ENCODE measurements around the gene CDRT15.
"Not testable (repeated sequence)": the region's sequence is repeated elsewhere in the genome, so short reads cannot be mapped to it uniquely, and the experiment has no call there.

Gene CDRT15

GRCh38 chr17:14236762-14237161 is at the start of gene CDRT15:
Gene CDRT15, minus strand, starts transcription at chr17:14236862. Its CDS starts 29 bp downstream, at chr17:14236833.
- DNase-seq (ENCODE audit: low read depth): not testable (repeated sequence)

- DNase-seq (ENCODE audit: low read depth): no peak
Measured at GRCh38 chr17:14282726-14283125, 46.1 kb upstream of the CDRT15 start.

GRCh38 chr17:14281530-14281929 is 44.9 kb upstream of the CDRT15 start:
- DNase-seq (ENCODE audit: low read depth): no peak

- no peak for DNase-seq (ENCODE audit: low read depth)
Measured at GRCh38 chr17:14276535-14277250, 40.0 kb upstream of the CDRT15 start.

- DNase-seq (ENCODE audit: low read depth): no peak
Measured at GRCh38 chr17:14270508-14270907, 33.8 kb upstream of the CDRT15 start.

GRCh38 chr17:14269473-14269872 is 32.8 kb upstream of the CDRT15 start:
- DNase-seq (ENCODE audit: low read depth): no peak

- no peak for DNase-seq (ENCODE audit: low read depth)
Measured at GRCh38 chr17:14268264-14268663, 31.6 kb upstream of the CDRT15 start.

GRCh38 chr17:14261406-14261805 is 24.7 kb upstream of the CDRT15 start:
- DNase-seq (ENCODE audit: low read depth): no peak

GRCh38 chr17:14245629-14246028 is 9.0 kb upstream of the CDRT15 start:
- DNase-seq (ENCODE audit: low read depth): no peak

GRCh38 chr17:14245002-14245401 is 8.3 kb upstream of the CDRT15 start:
- DNase-seq (ENCODE audit: low read depth): no peak

GRCh38 chr17:14239271-14239670 is 2.6 kb upstream of the CDRT15 start:
- not testable (repeated sequence) for DNase-seq (ENCODE audit: low read depth)

GRCh38 chr17:14236032-14236431 is 630 bp downstream of the CDRT15 start:
- not testable (repeated sequence) for DNase-seq (ENCODE audit: low read depth)

- not testable (repeated sequence) for DNase-seq (ENCODE audit: low read depth)
Measured at GRCh38 chr17:14235047-14235446, 1.6 kb downstream of the CDRT15 start.

GRCh38 chr17:14231187-14231586 is 5.5 kb downstream of the CDRT15 start:
- DNase-seq (ENCODE audit: low read depth): not testable (repeated sequence)

GRCh38 chr17:14228903-14229302 is 7.8 kb downstream of the CDRT15 start:
- DNase-seq (ENCODE audit: low read depth): no peak

- no peak for DNase-seq (ENCODE audit: low read depth)
Measured at GRCh38 chr17:14227052-14227451, 9.6 kb downstream of the CDRT15 start.

- no peak for DNase-seq (ENCODE audit: low read depth)
Measured at GRCh38 chr17:14225254-14225980, 11.2 kb downstream of the CDRT15 start.

- no peak for DNase-seq (ENCODE audit: low read depth)
Measured at GRCh38 chr17:14222611-14223010, 14.1 kb downstream of the CDRT15 start.

GRCh38 chr17:14214271-14214670 is 22.4 kb downstream of the CDRT15 start:
- no peak for DNase-seq (ENCODE audit: low read depth)

- DNase-seq (ENCODE audit: low read depth): no peak
Measured at GRCh38 chr17:14212401-14212800, 24.3 kb downstream of the CDRT15 start.

GRCh38 chr17:14211801-14212200 is 24.9 kb downstream of the CDRT15 start:
- peak; percentile 41 for DNase-seq (ENCODE audit: low read depth)

- DNase-seq (ENCODE audit: low read depth): no peak
Measured at GRCh38 chr17:14211246-14211645, 25.4 kb downstream of the CDRT15 start.

GRCh38 chr17:14209215-14209614 is 27.4 kb downstream of the CDRT15 start:
- no peak for DNase-seq (ENCODE audit: low read depth)

GRCh38 chr17:14207791-14208190 is 28.9 kb downstream of the CDRT15 start:
- DNase-seq (ENCODE audit: low read depth): no peak

All from activated T-cell treated with anti-CD3 and anti-CD28 coated beads for 1 hour (primary cell).